ENCODE data around the gene WDR11.

DNA sequence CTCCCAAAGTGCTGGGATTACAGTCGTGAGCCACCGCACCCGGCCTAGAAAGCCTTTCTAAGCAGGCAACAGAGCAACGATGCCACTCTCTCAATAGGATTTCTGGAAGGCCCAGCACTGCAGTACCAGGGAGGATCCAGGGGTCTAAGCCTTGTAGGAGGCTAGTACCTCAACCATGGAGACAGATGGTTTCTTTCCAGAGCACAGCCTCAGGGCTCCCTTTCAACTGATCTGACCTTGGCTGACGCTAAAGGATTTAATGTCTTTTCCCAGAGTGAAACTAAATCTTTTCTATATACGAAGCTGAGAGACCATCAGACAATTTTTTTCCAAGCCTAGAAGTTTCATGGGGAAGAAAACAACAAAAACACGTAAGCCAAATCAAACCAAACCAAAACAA is 78.0 kb downstream of the WDR11 start:
- TF ChIP-seq, protein P1, sequence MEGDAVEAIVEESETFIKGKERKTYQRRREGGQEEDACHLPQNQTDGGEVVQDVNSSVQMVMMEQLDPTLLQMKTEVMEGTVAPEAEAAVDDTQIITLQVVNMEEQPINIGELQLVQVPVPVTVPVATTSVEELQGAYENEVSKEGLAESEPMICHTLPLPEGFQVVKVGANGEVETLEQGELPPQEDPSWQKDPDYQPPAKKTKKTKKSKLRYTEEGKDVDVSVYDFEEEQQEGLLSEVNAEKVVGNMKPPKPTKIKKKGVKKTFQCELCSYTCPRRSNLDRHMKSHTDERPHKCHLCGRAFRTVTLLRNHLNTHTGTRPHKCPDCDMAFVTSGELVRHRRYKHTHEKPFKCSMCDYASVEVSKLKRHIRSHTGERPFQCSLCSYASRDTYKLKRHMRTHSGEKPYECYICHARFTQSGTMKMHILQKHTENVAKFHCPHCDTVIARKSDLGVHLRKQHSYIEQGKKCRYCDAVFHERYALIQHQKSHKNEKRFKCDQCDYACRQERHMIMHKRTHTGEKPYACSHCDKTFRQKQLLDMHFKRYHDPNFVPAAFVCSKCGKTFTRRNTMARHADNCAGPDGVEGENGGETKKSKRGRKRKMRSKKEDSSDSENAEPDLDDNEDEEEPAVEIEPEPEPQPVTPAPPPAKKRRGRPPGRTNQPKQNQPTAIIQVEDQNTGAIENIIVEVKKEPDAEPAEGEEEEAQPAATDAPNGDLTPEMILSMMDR (IDR thresholded peaks at IDR 0.05; ENCODE audit: low read depth, low read length, poor library complexity, severe bottlenecking), result no peak
- TF ChIP-seq EZH2phosphoT487 (IDR thresholded peaks at IDR 0.05; ENCODE audit: borderline replicate concordance, low read length), result no peak
